ENCODE measurements around the gene ANP32E. TPM values are rescaled to one million over a fixed set of nuclear protein-coding genes. Genes with fewer than 3 reads are reported as not detected.
A peak's percentile ranks its signal among the peaks of the same experiment; 100 is the strongest.

Gene ANP32E
- total RNA-seq, 4 donors from 2014 or later = 19.3 to 25.8 (median 24.5) TPM

GRCh38 chr1:150281221-150281757, 45.4 kb upstream of the ANP32E start:
- WGBS, 2 donors = 2 to 3% methylated on average over 15 of the region's 15 CpGs
- Histone ChIP-seq H3K4me1 (peaks cover 10 to 17% of the 10 kb centered on the region in 2 donors), H3K9me3 (no peaks in the 10 kb centered on the region), H3K27ac (peak overlapping the region; percentile 78 to 94 (median 91)), H3K4me3 (replicated peaks in 1 of 3) (peak overlapping the region in 2 of 3 donors; percentile 20 to 39), H3K36me3 (peaks cover 0 to 5% of the 10 kb centered on the region in 2 donors), H3K27me3 (no peaks in the 10 kb centered on the region)
- intact Hi-C loops (cut with DNase I) = no loop called here
- DNase-seq = peak; percentile 81 to 84
- TF ChIP-seq POLR2A (IDR thresholded peaks at IDR 0.05) = no peak
- TF ChIP-seq CTCF (IDR thresholded peaks at IDR 0.05) = peak; percentile 38 to 83 (median 64)

DNA sequence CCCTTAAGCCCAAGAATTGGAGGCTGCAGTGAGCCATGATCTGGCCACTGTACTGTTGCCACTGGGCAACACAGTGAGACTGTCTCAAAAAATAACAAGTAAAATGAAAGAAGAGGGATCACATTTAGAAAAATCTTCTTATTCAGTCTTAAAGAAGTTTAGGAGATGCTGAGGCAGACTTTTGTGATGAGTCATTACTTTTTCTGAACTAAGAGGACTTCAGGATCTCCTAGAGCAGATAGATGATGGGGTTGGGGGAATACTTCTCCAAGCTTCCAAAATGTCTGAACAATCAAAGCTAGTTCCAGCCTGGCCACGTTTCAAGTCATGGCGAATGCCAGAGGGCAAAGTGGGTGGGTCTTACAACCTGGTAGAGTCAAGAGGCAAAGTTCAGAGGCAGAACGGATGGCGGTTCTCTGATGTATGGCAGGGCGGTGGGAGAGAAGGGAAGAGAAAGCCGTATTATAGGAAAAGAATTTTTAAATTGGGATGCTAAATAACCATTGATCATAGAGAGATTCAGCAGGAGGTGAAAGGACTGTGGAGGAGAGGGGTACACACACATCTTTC, 44.3 kb upstream of the ANP32E start:
- H3K9me3 ChIP-seq = no peaks in the 10 kb centered on the region
- H3K4me3 ChIP-seq (replicated peaks in 1 of 3) = no peak overlapping the region
- WGBS, 2 donors = 83 to 84% methylated on average over 6 of the region's 6 CpGs
- no peaks in the 10 kb centered on the region for H3K36me3 ChIP-seq
- H3K27me3 ChIP-seq = no peaks in the 10 kb centered on the region
- H3K27ac ChIP-seq = peak overlapping the region in 1 of 3 donors; percentile 91
- TF ChIP-seq POLR2A (IDR thresholded peaks at IDR 0.05) = no peak
- no peak for TF ChIP-seq CTCF (IDR thresholded peaks at IDR 0.05)
- no peak for DNase-seq
- peaks cover 10 to 17% of the 10 kb centered on the region in 2 donors for H3K4me1 ChIP-seq
- intact Hi-C loops (cut with DNase I) = no loop called here

- Histone ChIP-seq H3K36me3 (no peaks in the 10 kb centered on the region), H3K4me3 (replicated peaks in 1 of 3) (no peak overlapping the region), H3K9me3 (no peaks in the 10 kb centered on the region), H3K4me1 (peaks cover 0 to 7% of the 10 kb centered on the region in 2 donors), H3K27ac (peak overlapping the region in 1 of 3 donors; percentile 30), H3K27me3 (no peaks in the 10 kb centered on the region)
- 47 to 78% methylated on average over 1 of the region's 1 CpG for WGBS, 2 donors
- intact Hi-C loops (cut with DNase I) = no loop called here
- DNase-seq = no peak
- TF ChIP-seq CTCF (IDR thresholded peaks at IDR 0.05) (no peak), POLR2A (IDR thresholded peaks at IDR 0.05) (no peak)
Observed at GRCh38 chr1:150273311-150273710, 37.4 kb upstream of the ANP32E start.

DNA sequence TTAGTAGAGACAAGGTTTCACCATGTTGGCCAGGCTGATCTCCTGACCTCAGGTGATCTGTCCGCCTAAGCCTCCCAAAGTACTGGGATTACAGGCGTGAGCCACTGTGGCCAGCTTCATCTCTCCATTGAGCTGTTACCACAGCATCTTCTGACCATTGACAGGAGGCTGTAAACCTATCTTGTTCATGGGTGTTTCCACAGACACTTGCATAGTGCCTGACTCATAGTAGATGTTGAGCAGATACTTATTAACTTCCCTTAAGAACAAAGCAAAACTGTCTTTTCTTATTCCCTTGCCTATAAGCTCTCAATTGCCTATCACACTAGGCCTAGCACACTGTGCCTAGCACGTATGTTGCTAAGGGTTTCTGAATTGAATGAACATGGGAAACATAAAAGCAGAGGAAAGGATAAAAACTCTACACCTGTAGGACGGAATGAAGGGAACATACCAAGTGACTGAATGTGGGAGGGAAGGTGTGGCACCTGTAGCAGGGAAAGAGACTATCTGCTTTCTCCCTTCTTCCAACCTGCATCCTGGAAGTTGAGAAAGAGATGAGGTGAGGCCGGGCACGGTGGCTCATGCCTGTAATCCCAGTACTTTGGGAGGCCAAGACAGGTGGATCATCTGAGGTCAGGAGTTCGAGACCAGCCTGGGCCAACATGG, 35.5 kb upstream of the ANP32E start:
- TF ChIP-seq CTCF (IDR thresholded peaks at IDR 0.05) (no peak), POLR2A (IDR thresholded peaks at IDR 0.05) (no peak)
- intact Hi-C loops (cut with DNase I) = no loop called here
- peaks cover under 1% of the 10 kb centered on the region in 2 donors for H3K36me3 ChIP-seq
- 95% methylated on average over 7 of the region's 7 CpGs for WGBS, 2 donors
- H3K27ac ChIP-seq = no peak overlapping the region
- H3K4me1 ChIP-seq = peaks cover 7 to 19% of the 10 kb centered on the region in 2 donors
- H3K9me3 ChIP-seq = no peaks in the 10 kb centered on the region
- H3K27me3 ChIP-seq = no peaks in the 10 kb centered on the region
- DNase-seq = no peak
- H3K4me3 ChIP-seq (replicated peaks in 1 of 3) = no peak overlapping the region

DNA sequence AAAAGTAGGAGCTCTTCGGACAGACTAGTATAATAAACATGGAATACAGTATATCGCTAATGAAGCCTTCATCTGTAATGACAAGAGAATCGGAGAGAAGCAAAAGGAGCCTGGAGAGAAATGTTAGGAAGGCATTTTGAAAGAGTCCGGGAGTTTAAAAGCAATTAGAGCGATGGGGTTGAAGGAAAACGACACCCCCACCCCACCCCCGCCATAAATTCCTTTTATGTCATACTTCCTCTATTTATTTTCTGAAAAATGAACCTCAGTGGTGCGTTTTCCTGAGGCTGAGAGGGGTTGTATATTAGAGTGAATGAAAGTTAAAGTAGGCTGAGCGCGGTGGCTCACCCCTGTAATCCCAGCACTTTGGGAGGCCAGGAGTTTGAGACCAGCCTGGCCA, 33.5 kb upstream of the ANP32E start:
- no peak for DNase-seq
- no peak for TF ChIP-seq CTCF (IDR thresholded peaks at IDR 0.05)
- no peak for TF ChIP-seq POLR2A (IDR thresholded peaks at IDR 0.05)
- H3K4me3 ChIP-seq (replicated peaks in 1 of 3) = peak overlapping the region in 2 of 3 donors; percentile 18 to 69
- intact Hi-C loops (cut with DNase I) = no loop called here
- peak overlapping the region; percentile 41 to 96 (median 79) for H3K27ac ChIP-seq
- H3K9me3 ChIP-seq = no peaks in the 10 kb centered on the region
- H3K4me1 ChIP-seq = peaks cover 7 to 19% of the 10 kb centered on the region in 2 donors
- peaks cover 16 to 17% of the 10 kb centered on the region in 2 donors for H3K36me3 ChIP-seq
- H3K27me3 ChIP-seq = no peaks in the 10 kb centered on the region
- WGBS, 2 donors = 37 to 38% methylated on average over 10 of the region's 10 CpGs
